OCI-LY1 (cell line): Measurements from ENCODE around the gene CTCF.

ENCODE experiments used
- EZH2 ChIP-seq: fragments of 200-600 bp; sonication (generic), shearing (Covaris generic); IDR thresholded peaks from 2 replicates; pipeline ENCODE4 v1.8.0; 2017; ENCODE audit warnings: borderline replicate concordance, mixed run types, mild to moderate bottlenecking, antibody characterized with exemption, low read length, moderate library complexity, mixed read lengths
- TF ChIP-seq, protein P1 (sequence below): fragments of 200-600 bp; sonication (generic), shearing (Covaris generic); IDR thresholded peaks from 2 replicates; pipeline ENCODE4 v1.5.1; 2017; ENCODE audit warnings: mild to moderate bottlenecking, antibody characterized with exemption, low read length, moderate library complexity, mixed read lengths

DNA sequence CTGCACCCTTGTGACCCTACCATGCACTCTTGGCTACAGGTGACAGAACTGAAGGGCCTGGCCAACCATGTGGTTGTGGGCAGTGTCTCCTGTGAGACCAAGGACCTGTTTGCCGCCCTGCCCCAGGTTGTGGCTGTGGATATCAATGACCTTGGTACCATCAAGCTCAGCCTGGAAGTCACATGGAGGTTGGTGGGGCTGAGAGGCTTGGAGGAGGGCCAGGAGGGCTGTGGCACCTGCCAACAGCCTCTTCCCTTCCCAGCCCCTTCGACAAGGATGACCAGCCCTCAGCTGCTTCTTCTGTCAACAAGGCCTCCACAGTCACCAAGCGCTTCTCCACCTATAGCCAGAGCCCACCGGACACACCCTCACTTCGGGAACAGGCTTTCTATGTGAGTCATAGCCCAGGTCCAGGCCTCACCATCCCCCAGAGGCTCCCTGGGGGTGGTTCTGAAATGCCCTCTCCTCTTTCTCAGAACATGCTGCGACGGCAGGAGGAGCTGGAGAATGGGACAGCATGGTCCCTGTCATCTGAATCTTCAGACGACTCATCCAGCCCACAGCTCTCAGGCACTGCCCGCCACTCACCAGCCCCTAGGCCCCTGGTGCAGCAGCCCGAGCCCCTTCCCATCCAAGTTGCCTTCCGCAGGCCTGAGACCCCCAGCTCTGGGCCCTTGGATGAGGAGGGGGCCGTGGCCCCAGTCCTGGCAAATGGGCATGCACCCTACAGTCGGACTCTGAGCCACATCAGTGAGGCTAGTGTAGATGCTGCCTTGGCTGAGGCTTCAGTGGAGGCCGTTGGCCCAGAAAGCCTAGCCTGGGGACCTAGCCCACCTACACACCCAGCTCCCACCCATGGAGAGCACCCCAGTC lies 20.7 kb upstream of the CTCF start:
- TF ChIP-seq, protein P1, sequence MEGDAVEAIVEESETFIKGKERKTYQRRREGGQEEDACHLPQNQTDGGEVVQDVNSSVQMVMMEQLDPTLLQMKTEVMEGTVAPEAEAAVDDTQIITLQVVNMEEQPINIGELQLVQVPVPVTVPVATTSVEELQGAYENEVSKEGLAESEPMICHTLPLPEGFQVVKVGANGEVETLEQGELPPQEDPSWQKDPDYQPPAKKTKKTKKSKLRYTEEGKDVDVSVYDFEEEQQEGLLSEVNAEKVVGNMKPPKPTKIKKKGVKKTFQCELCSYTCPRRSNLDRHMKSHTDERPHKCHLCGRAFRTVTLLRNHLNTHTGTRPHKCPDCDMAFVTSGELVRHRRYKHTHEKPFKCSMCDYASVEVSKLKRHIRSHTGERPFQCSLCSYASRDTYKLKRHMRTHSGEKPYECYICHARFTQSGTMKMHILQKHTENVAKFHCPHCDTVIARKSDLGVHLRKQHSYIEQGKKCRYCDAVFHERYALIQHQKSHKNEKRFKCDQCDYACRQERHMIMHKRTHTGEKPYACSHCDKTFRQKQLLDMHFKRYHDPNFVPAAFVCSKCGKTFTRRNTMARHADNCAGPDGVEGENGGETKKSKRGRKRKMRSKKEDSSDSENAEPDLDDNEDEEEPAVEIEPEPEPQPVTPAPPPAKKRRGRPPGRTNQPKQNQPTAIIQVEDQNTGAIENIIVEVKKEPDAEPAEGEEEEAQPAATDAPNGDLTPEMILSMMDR: no peak
- no peak for TF ChIP-seq EZH2
